ENCODE results near the gene DDHD1. TPM values are rescaled to one million over a fixed set of nuclear protein-coding genes. Genes with fewer than 3 reads are reported as not detected.

DDHD1 gene
- polyA plus RNA-seq, 1 donor (not counting 4 experiments of a cell fraction or from before 2014, with no cell fraction given): 10.4 TPM

GRCh38 chr14:52995998-52996397 is 157.1 kb downstream of the DDHD1 start:
- DNase-seq (ENCODE audit: low read depth, low spot score) (no peak), FAIRE-seq (no peak)
- Histone ChIP-seq H3K9me3 (ENCODE audit: control insufficient read depth, low read depth, low read length) (no peaks in the 10 kb centered on the region), H3K9ac (ENCODE audit: control insufficient read depth, extremely low read depth, insufficient read depth, low read length) (no peak overlapping the region), H3K4me1 (ENCODE audit: control insufficient read depth, extremely low read depth, insufficient read depth, low read length) (no peaks in the 10 kb centered on the region), H3K27me3 (ENCODE audit: control insufficient read depth, extremely low read depth, insufficient read depth, low read length) (no peaks in the 10 kb centered on the region), H3K4me2 (ENCODE audit: control insufficient read depth, extremely low read depth, insufficient read depth, low read depth, low read length) (no peak overlapping the region), H3K27ac (ENCODE audit: control insufficient read depth, insufficient read depth, low read length) (no peak overlapping the region), H3K36me3 (ENCODE audit: control insufficient read depth in 2 of 2, extremely low read depth in 1 of 2, insufficient read depth in 2 of 2, low read length in 2 of 2) (no peaks in the 10 kb centered on the region), H3K4me3 (ENCODE audit: control insufficient read depth in 2 of 3, extremely low read depth in 1 of 3, insufficient read depth in 2 of 3, low read depth in 1 of 3, low read length in 3 of 3) (no peak overlapping the region), H3K9me1 (ENCODE audit: control insufficient read depth, extremely low read depth, insufficient read depth, low read length) (no peaks in the 10 kb centered on the region), H2AFZ (ENCODE audit: control insufficient read depth, low read length) (no peak overlapping the region), H3K79me2 (ENCODE audit: control insufficient read depth, insufficient read depth, low read length) (no peaks in the 10 kb centered on the region), H4K20me1 (ENCODE audit: control insufficient read depth, extremely low read depth, insufficient read depth, low read length) (no peaks in the 10 kb centered on the region)
- dilution Hi-C loops (cut with MboI; ENCODE audit: extremely low pct_ligation_motif_present, low sequenced_read_pairs): no loop called here
- TF ChIP-seq EZH2 (IDR thresholded peaks at IDR 0.05; ENCODE audit: low read length): no peak
- no peak for TF ChIP-seq CTCF (optimal IDR thresholded peaks at IDR 0.05 in 1 of 3, IDR thresholded peaks at IDR 0.05 in 1 of 3, conservative IDR thresholded peaks at IDR 0.05 in 1 of 3; ENCODE audit: extremely low read depth in 1 of 3, insufficient read depth in 2 of 3, low read length in 3 of 3)

DNA sequence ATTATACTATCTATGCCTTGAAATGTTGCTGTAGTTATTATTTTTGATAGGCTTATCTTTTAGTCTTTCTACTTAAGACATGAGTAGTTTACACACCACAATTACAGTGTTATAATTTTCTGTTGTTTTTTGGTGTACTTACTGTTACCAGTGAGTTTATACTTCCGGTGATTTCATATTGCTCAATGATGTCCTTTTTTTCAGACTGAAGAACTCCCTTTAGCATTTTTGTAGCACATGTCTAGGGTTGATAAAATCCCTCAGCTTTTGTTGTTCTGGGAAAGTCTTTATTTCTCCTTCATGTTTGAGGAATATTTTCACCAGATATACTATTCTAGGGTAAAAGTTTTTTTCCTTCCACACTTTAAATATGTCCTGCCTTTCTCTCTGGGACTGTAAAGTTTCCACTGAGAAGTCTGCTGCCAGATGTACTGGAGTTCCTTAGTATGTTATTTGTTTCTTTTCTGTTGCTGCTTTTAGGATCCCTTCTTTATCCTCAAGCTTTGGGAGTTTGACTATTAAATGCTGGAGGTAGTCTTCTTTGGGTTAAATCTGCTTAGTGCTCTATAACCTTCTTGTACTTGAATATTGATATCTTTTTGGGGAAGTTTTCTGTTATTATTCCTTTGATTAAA is 160.8 kb downstream of the DDHD1 start:
- peaks cover 3% of the 10 kb centered on the region for H3K27me3 ChIP-seq (ENCODE audit: control insufficient read depth, extremely low read depth, insufficient read depth, low read length)
- H3K9me1 ChIP-seq (ENCODE audit: control insufficient read depth, extremely low read depth, insufficient read depth, low read length): no peaks in the 10 kb centered on the region
- H3K4me2 ChIP-seq (ENCODE audit: control insufficient read depth, extremely low read depth, insufficient read depth, low read depth, low read length): no peak overlapping the region
- H3K4me3 ChIP-seq (ENCODE audit: control insufficient read depth in 2 of 3, extremely low read depth in 1 of 3, insufficient read depth in 2 of 3, low read depth in 1 of 3, low read length in 3 of 3): no peak overlapping the region
- no peak for FAIRE-seq
- no peaks in the 10 kb centered on the region for H4K20me1 ChIP-seq (ENCODE audit: control insufficient read depth, extremely low read depth, insufficient read depth, low read length)
- no peaks in the 10 kb centered on the region for H3K9me3 ChIP-seq (ENCODE audit: control insufficient read depth, low read depth, low read length)
- no peaks in the 10 kb centered on the region for H3K4me1 ChIP-seq (ENCODE audit: control insufficient read depth, extremely low read depth, insufficient read depth, low read length)
- no peak overlapping the region for H3K27ac ChIP-seq (ENCODE audit: control insufficient read depth, insufficient read depth, low read length)
- H3K79me2 ChIP-seq (ENCODE audit: control insufficient read depth, insufficient read depth, low read length): no peaks in the 10 kb centered on the region
- TF ChIP-seq CTCF (optimal IDR thresholded peaks at IDR 0.05 in 1 of 3, IDR thresholded peaks at IDR 0.05 in 1 of 3, conservative IDR thresholded peaks at IDR 0.05 in 1 of 3; ENCODE audit: extremely low read depth in 1 of 3, insufficient read depth in 2 of 3, low read length in 3 of 3) (no peak), EZH2 (IDR thresholded peaks at IDR 0.05; ENCODE audit: low read length) (no peak)
- H3K36me3 ChIP-seq (ENCODE audit: control insufficient read depth in 2 of 2, extremely low read depth in 1 of 2, insufficient read depth in 2 of 2, low read length in 2 of 2): no peaks in the 10 kb centered on the region
- dilution Hi-C loops (cut with MboI; ENCODE audit: extremely low pct_ligation_motif_present, low sequenced_read_pairs): no loop called here
- no peak overlapping the region for H2AFZ ChIP-seq (ENCODE audit: control insufficient read depth, low read length)
- no peak for DNase-seq (ENCODE audit: low read depth, low spot score)
- H3K9ac ChIP-seq (ENCODE audit: control insufficient read depth, extremely low read depth, insufficient read depth, low read length): no peak overlapping the region
